HL-60 (cell line): ENCODE data around the gene U2AF1L4.

ENCODE experiments used
- POLR2AphosphoS5 ChIP-seq: IDR thresholded peaks from 2 replicates; pipeline ENCODE4 v1.6.1; 2012; ENCODE audit warnings: low read depth
- TF ChIP-seq, protein P1 (sequence below): IDR thresholded peaks from one replicate; pipeline ENCODE4 v1.5.1; 2011; ENCODE audit warnings: low read length, control low read depth, inconsistent platforms; ENCODE audit not compliant: insufficient read depth

DNA sequence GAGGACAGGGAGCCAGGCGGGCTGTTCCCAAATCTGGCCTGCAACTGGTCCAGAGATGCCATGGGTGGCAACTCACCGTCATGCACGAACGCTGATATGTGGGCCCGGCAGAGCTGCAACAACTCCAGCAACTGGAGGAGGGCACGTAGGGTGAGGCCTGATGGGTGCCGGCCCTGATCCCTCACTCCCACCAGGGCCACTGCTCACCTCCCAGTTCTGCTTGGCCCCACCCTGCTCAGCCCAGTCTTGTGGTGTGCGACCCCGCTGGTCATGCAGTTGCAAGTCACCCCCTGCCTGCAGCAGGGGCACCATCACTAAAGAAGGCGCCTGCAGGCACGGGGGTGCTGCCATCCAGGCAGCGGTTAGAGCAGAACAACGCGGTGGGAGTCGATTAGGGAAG is 47.1 kb upstream of the U2AF1L4 start:
- no peak for TF ChIP-seq POLR2AphosphoS5
- TF ChIP-seq, protein P1, sequence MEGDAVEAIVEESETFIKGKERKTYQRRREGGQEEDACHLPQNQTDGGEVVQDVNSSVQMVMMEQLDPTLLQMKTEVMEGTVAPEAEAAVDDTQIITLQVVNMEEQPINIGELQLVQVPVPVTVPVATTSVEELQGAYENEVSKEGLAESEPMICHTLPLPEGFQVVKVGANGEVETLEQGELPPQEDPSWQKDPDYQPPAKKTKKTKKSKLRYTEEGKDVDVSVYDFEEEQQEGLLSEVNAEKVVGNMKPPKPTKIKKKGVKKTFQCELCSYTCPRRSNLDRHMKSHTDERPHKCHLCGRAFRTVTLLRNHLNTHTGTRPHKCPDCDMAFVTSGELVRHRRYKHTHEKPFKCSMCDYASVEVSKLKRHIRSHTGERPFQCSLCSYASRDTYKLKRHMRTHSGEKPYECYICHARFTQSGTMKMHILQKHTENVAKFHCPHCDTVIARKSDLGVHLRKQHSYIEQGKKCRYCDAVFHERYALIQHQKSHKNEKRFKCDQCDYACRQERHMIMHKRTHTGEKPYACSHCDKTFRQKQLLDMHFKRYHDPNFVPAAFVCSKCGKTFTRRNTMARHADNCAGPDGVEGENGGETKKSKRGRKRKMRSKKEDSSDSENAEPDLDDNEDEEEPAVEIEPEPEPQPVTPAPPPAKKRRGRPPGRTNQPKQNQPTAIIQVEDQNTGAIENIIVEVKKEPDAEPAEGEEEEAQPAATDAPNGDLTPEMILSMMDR, result no peak
